ENCODE data around the gene CYP4F8.

Gene CYP4F8

DNA sequence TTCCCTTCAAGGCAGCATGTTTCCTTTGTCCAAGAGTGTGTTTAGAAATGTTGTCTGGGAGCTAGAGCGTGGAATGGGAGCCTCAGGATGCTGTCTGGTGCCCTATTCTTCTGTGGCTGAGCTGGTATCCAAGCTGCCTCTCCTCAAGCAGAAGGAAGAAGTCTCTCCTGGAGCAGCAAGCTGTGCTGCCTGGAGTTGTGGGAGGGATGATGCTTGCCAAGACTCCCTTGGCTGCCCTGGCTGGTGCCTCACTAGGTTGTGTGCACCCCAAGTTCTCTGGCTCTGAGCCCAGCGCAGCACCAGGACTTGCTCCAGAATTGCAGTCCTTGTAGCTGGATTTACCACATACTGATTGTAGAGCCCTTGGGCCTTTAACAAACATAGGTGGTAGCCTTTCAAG is 21.0 kb downstream of the CYP4F8 start:
- no peaks in the 10 kb centered on the region for H3K9me3 ChIP-seq (ENCODE audit: insufficient read depth, low read length)
- peaks cover 11% of the 10 kb centered on the region; the same call in 1 of the 2 replicates for H3K27me3 ChIP-seq (ENCODE audit: low read depth, low read length)
- no peaks in the 10 kb centered on the region for H3K36me3 ChIP-seq (replicated peaks; ENCODE audit: low read depth, low read length)
- H3K4me1 ChIP-seq (ENCODE audit: low read length), result peaks cover 3% of the 10 kb centered on the region; the same call in 1 of the 2 replicates
- no peak overlapping the region for H3K9ac ChIP-seq (ENCODE audit: low read length)
- H3K4me3 ChIP-seq (ENCODE audit: low read length), result no peak overlapping the region
- no peak for TF ChIP-seq EZH2phosphoT487 (IDR thresholded peaks at IDR 0.05; ENCODE audit: low read depth)
- TF ChIP-seq, protein P1, sequence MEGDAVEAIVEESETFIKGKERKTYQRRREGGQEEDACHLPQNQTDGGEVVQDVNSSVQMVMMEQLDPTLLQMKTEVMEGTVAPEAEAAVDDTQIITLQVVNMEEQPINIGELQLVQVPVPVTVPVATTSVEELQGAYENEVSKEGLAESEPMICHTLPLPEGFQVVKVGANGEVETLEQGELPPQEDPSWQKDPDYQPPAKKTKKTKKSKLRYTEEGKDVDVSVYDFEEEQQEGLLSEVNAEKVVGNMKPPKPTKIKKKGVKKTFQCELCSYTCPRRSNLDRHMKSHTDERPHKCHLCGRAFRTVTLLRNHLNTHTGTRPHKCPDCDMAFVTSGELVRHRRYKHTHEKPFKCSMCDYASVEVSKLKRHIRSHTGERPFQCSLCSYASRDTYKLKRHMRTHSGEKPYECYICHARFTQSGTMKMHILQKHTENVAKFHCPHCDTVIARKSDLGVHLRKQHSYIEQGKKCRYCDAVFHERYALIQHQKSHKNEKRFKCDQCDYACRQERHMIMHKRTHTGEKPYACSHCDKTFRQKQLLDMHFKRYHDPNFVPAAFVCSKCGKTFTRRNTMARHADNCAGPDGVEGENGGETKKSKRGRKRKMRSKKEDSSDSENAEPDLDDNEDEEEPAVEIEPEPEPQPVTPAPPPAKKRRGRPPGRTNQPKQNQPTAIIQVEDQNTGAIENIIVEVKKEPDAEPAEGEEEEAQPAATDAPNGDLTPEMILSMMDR (IDR thresholded peaks at IDR 0.05; ENCODE audit: low read depth, low read length), result no peak
- H3K79me2 ChIP-seq (ENCODE audit: low read length), result no peaks in the 10 kb centered on the region
- no peak overlapping the region for H3K4me2 ChIP-seq (ENCODE audit: low read length)
- H4K20me1 ChIP-seq (ENCODE audit: insufficient read depth, low read length), result no peaks in the 10 kb centered on the region
- no peak overlapping the region for H2AFZ ChIP-seq (ENCODE audit: low read depth, low read length)
- H3K27ac ChIP-seq (ENCODE audit: low read length), result no peak overlapping the region

DNA sequence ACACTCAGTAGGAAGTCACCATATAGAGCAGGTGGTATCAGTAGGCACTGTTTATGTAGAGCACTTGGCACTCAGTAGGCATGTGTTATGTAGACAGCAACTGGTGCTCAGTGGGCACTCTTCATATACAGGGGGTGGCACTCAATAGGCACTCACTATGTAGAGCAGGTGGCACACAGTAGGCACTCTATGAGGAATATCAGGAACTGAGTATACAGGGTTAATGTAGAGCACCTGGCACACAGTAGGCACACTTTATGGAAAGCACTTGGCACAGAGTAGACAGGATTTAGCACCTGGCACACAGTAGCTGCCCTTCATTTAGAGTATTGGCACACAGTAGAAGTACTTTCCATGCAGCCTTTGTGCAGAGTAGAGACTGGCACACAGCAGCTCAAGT is 24.6 kb downstream of the CYP4F8 start:
- H3K4me2 ChIP-seq (ENCODE audit: low read length), result no peak overlapping the region
- no peak overlapping the region for H3K9ac ChIP-seq (ENCODE audit: low read length)
- H4K20me1 ChIP-seq (ENCODE audit: insufficient read depth, low read length), result no peaks in the 10 kb centered on the region
- H2AFZ ChIP-seq (ENCODE audit: low read depth, low read length), result no peak overlapping the region
- H3K9me3 ChIP-seq (ENCODE audit: insufficient read depth, low read length), result no peaks in the 10 kb centered on the region
- no peak for TF ChIP-seq EZH2phosphoT487 (IDR thresholded peaks at IDR 0.05; ENCODE audit: low read depth)
- TF ChIP-seq, protein P1 (IDR thresholded peaks at IDR 0.05; ENCODE audit: low read depth, low read length), result no peak
- peaks cover 9% of the 10 kb centered on the region; the same call in 1 of the 2 replicates for H3K27me3 ChIP-seq (ENCODE audit: low read depth, low read length)
- H3K4me1 ChIP-seq (ENCODE audit: low read length), result no peaks in the 10 kb centered on the region
- H3K36me3 ChIP-seq (replicated peaks; ENCODE audit: low read depth, low read length), result no peaks in the 10 kb centered on the region
- H3K79me2 ChIP-seq (ENCODE audit: low read length), result no peaks in the 10 kb centered on the region
- no peak overlapping the region for H3K27ac ChIP-seq (ENCODE audit: low read length)
- H3K4me3 ChIP-seq (ENCODE audit: low read length), result no peak overlapping the region

DNA sequence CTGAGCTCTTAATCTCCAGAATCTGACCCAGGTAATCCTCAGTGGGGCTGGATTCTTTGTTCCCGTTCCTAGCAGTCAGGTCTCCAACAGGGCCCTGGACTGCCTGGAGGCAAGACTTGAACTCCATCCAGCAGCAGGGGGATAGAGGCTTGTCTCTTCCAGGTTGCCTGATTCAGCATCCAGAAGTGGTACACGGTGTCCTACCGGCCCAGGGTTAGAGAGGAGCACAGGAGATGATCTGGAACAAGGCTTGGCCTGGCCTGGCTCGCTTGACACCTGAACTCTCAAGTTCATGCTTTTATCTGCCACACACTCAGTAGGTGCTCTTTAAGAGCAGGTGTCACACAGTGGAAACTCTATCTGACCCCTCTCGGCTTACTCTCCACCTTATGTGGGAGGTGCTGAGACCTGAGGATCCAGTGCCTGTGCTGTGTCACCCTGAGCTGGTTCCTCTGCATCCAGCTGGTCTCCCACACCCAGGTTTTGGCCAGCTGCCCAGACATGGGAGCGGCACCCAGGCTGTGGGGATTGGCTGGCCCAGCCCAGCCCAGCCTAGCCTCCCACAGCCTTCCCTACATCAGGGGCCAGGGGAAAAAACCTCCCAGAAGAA is 25.4 kb downstream of the CYP4F8 start, which contains the start of gene CYP4F3:
Gene CYP4F3, plus strand, starts transcription at position 604 of the 610 bp plus-strand sequence. CDS start 519 bp downstream, outside the sequence.
- Histone ChIP-seq H3K9me3 (ENCODE audit: insufficient read depth, low read length) (no peaks in the 10 kb centered on the region), H3K4me2 (ENCODE audit: low read length) (no peak within 1 kb of the TSS), H3K4me3 (ENCODE audit: low read length) (no peak within 1 kb of the TSS)

DNA sequence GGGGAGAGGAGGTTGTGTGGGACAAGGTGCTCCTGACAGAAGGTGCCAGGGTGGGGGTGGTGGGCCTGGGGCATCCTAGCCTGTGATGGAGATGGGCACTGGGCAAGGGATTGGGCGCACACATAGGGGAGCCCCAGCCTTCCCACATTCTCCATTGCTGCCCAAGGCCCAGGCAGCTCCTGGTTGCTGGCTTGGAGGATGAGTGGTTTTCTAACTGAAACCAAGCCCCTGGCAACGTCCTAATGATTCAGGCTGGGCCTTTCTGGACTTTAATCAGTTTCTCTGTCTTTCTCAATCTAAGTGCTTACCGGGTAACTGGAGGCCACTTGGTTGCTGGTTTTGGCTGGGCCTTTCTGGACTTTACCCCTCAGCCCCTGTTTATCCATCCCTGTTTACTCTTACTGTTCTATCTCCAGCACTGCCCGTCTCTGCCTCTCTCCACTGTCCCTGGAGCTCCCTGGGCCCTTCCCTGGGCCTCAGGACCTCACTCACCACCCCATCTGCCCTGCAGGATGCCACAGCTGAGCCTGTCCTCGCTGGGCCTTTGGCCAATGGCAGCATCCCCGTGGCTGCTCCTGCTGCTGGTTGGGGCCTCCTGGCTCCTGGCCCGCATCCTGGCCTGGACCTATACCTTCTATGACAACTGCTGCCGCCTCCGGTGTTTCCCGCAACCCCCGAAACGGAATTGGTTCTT is 26.0 kb downstream of the CYP4F8 start:
- H3K4me1 ChIP-seq (ENCODE audit: low read length), result no peaks in the 10 kb centered on the region
- no peak overlapping the region for H3K4me2 ChIP-seq (ENCODE audit: low read length)
- TF ChIP-seq, protein P1 (IDR thresholded peaks at IDR 0.05; ENCODE audit: low read depth, low read length), result no peak
- TF ChIP-seq EZH2phosphoT487 (IDR thresholded peaks at IDR 0.05; ENCODE audit: low read depth), result no peak
- H3K27ac ChIP-seq (ENCODE audit: low read length), result no peak overlapping the region
- H3K9me3 ChIP-seq (ENCODE audit: insufficient read depth, low read length), result no peaks in the 10 kb centered on the region
- H3K27me3 ChIP-seq (ENCODE audit: low read depth, low read length), result peaks cover 8% of the 10 kb centered on the region; the same call in 1 of the 2 replicates
- H4K20me1 ChIP-seq (ENCODE audit: insufficient read depth, low read length), result no peaks in the 10 kb centered on the region
- no peaks in the 10 kb centered on the region for H3K36me3 ChIP-seq (replicated peaks; ENCODE audit: low read depth, low read length)
- H3K79me2 ChIP-seq (ENCODE audit: low read length), result no peaks in the 10 kb centered on the region
- H3K9ac ChIP-seq (ENCODE audit: low read length), result no peak overlapping the region
- H2AFZ ChIP-seq (ENCODE audit: low read depth, low read length), result no peak overlapping the region
- H3K4me3 ChIP-seq (ENCODE audit: low read length), result no peak overlapping the region

More for the DNA sequence above, 25.4 kb downstream of the CYP4F8 start, which contains the start of gene CYP4F3:
- Histone ChIP-seq H4K20me1 (ENCODE audit: insufficient read depth, low read length) (no peaks in the 10 kb centered on the region), H3K27me3 (ENCODE audit: low read depth, low read length) (peaks cover 8% of the 10 kb centered on the region; the same call in 1 of the 2 replicates), H3K36me3 (replicated peaks; ENCODE audit: low read depth, low read length) (no peaks in the 10 kb centered on the region), H3K79me2 (ENCODE audit: low read length) (no peaks in the 10 kb centered on the region), H3K4me1 (ENCODE audit: low read length) (no peaks in the 10 kb centered on the region), H2AFZ (ENCODE audit: low read depth, low read length) (no peak within 1 kb of the TSS), H3K27ac (ENCODE audit: low read length) (no peak within 1 kb of the TSS), H3K9ac (ENCODE audit: low read length) (no peak within 1 kb of the TSS)
- TF ChIP-seq, protein P1 (IDR thresholded peaks at IDR 0.05; ENCODE audit: low read depth, low read length), result no peak
- no peak for TF ChIP-seq EZH2phosphoT487 (IDR thresholded peaks at IDR 0.05; ENCODE audit: low read depth)

Data from OCI-LY3 (cell line).